DOHH2 (cell line): ENCODE results near the gene ST3GAL3.

ENCODE experiments used
- EZH2phosphoT487 ChIP-seq: fragments of 200-600 bp; sonication (generic); IDR thresholded peaks from 2 replicates; pipeline ENCODE4 v1.6.1; 2017; ENCODE audit warnings: borderline replicate concordance, mild to moderate bottlenecking, antibody characterized with exemption, low read length, moderate library complexity, mixed read lengths
- TF ChIP-seq, protein P1 (sequence below): fragments of 200-600 bp; sonication (generic); IDR thresholded peaks from one replicate; pipeline ENCODE4 v1.5.1; 2014; ENCODE audit warnings: antibody characterized with exemption, mild to moderate bottlenecking, low read depth, low read length; ENCODE audit not compliant: poor library complexity, severe bottlenecking

DNA sequence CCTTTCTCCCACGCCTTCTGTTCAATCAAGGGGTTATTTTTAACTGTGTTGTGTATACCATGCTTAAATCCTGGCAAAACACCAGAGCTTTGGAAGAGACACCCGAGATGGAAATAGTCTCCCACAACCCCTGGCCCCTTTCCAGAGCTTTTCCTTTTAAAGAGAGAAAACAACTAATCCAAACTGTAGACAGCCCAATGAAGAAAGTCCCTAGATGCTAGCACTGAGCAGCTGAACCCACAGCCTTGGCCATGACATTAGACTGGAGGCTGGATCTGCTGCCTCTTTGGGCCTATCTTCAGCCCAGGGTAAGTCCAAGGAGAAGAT is 161.4 kb downstream of the ST3GAL3 start:
- TF ChIP-seq, protein P1, sequence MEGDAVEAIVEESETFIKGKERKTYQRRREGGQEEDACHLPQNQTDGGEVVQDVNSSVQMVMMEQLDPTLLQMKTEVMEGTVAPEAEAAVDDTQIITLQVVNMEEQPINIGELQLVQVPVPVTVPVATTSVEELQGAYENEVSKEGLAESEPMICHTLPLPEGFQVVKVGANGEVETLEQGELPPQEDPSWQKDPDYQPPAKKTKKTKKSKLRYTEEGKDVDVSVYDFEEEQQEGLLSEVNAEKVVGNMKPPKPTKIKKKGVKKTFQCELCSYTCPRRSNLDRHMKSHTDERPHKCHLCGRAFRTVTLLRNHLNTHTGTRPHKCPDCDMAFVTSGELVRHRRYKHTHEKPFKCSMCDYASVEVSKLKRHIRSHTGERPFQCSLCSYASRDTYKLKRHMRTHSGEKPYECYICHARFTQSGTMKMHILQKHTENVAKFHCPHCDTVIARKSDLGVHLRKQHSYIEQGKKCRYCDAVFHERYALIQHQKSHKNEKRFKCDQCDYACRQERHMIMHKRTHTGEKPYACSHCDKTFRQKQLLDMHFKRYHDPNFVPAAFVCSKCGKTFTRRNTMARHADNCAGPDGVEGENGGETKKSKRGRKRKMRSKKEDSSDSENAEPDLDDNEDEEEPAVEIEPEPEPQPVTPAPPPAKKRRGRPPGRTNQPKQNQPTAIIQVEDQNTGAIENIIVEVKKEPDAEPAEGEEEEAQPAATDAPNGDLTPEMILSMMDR = no peak
- no peak for TF ChIP-seq EZH2phosphoT487
